Hepatocyte (in vitro differentiated cells): Measurements from ENCODE around the gene RIMBP2. TPM values are rescaled to one million over a fixed set of nuclear protein-coding genes. Genes with fewer than 3 reads are reported as not detected.

ENCODE experiments used
- DNase-seq: peaks from one replicate; pipeline ENCODE4 v3.0.0-alpha.2; 2016; ENCODE audit warnings: low spot score
- H2AFZ ChIP-seq: fragments of 200-600 bp; sonication (generic); 2 replicates; pipeline ENCODE4 v1.6.0; 2016; ENCODE audit warnings: antibody characterized with exemption, mild to moderate bottlenecking
- H3K27ac ChIP-seq: fragments of 200-600 bp; sonication (generic); 2 replicates; pipeline ENCODE4 v1.5.1; 2016; ENCODE audit warnings: mild to moderate bottlenecking
- H3K27me3 ChIP-seq: fragments of 200-600 bp; sonication (generic); 2 replicates; pipeline ENCODE4 v1.6.1; 2016
- H3K36me3 ChIP-seq: fragments of 200-600 bp; sonication (generic); replicated peaks from 2 replicates; pipeline ENCODE4 v1.5.1; 2016; ENCODE audit warnings: low read depth; ENCODE audit not compliant: insufficient read depth
- H3K4me1 ChIP-seq: fragments of 200-600 bp; sonication (generic); 2 replicates; pipeline ENCODE4 v1.5.1; 2016; ENCODE audit warnings: mild to moderate bottlenecking, moderate library complexity; ENCODE audit not compliant: insufficient read depth
- H3K4me2 ChIP-seq: fragments of 200-600 bp; sonication (generic); 2 replicates; pipeline ENCODE4 v1.6.0; 2016
- H3K4me3 ChIP-seq: fragments of 200-600 bp; sonication (generic); 2 replicates; pipeline ENCODE4 v1.5.1; 2016; ENCODE audit warnings: mild to moderate bottlenecking
- H3K79me2 ChIP-seq: fragments of 200-600 bp; sonication (generic); 2 replicates; pipeline ENCODE4 v1.6.0; 2017; ENCODE audit warnings: mild to moderate bottlenecking
- H3K9me2 ChIP-seq: fragments of 200-600 bp; sonication (generic); replicated peaks from 2 replicates; pipeline ENCODE4 v1.6.0; 2017; ENCODE audit warnings: mild to moderate bottlenecking; ENCODE audit not compliant: insufficient read depth
- H3K9me3 ChIP-seq: fragments of 200-600 bp; sonication (generic); 2 replicates; pipeline ENCODE4 v1.5.1; 2016; ENCODE audit warnings: low read depth, mild to moderate bottlenecking
- H4K20me1 ChIP-seq: fragments of 200-600 bp; sonication (generic); 2 replicates; pipeline ENCODE4 v1.6.0; 2016; ENCODE audit warnings: mild to moderate bottlenecking; ENCODE audit not compliant: insufficient read depth, poor library complexity, severe bottlenecking
- CTCF ChIP-seq: fragments of 200-600 bp; sonication (generic); IDR thresholded peaks from 2 replicates; pipeline ENCODE4 v1.5.1; 2016; ENCODE audit warnings: antibody characterized with exemption, mild to moderate bottlenecking; ENCODE audit not compliant: poor library complexity
- EZH2 ChIP-seq: fragments of 200-600 bp; sonication (generic); IDR thresholded peaks from 2 replicates; pipeline ENCODE4 v1.6.1; 2016; ENCODE audit warnings: antibody characterized with exemption, mild to moderate bottlenecking, borderline replicate concordance
- EZH2phosphoT487 ChIP-seq: fragments of 200-600 bp; sonication (generic); IDR thresholded peaks from one replicate; pipeline ENCODE4 v1.6.1; 2018; ENCODE audit warnings: antibody characterized with exemption, mild to moderate bottlenecking, low read depth, moderate library complexity; ENCODE audit not compliant: unreplicated experiment, severe bottlenecking
- WGBS: methylation state at CpG from one replicate; pipeline ENCODE4 v1.1.6; 2016; ENCODE audit warnings: low lambda C conversion rate; ENCODE audit errors: missing lambda C conversion rate; 5-methylcytosine and 5-hydroxymethylcytosine counted together
- polyA plus RNA-seq: library from polyadenylated mRNA; unstranded; fragments of >200 nt; fragmentation: Nextera tagmentation; extraction: Ambion mirVana; gene quantifications from 2 replicates; pipeline ENCODE4 v1.2.1, GENCODE V29; 2016
- total RNA-seq: library from RNA; depleted of rRNA; stranded (reverse); fragments of >200 nt; gene quantifications from 2 replicates; pipeline ENCODE4 v1.2.3, GENCODE V29; 2014

Gene RIMBP2
- total and polyA plus RNA-seq, 2 experiments from 2014 or later: 2.5 to 4.4 TPM

- Histone ChIP-seq H3K4me2 (no peak overlapping the region), H3K9me2 (no peaks in the 10 kb centered on the region), H3K4me1 (peaks cover 13% of the 10 kb centered on the region), H3K4me3 (no peak overlapping the region), H3K79me2 (no peaks in the 10 kb centered on the region), H2AFZ (no peak overlapping the region), H3K36me3 (no peaks in the 10 kb centered on the region), H3K9me3 (no peaks in the 10 kb centered on the region), H3K27ac (no peak overlapping the region), H3K27me3 (peaks cover 24% of the 10 kb centered on the region), H4K20me1 (no peaks in the 10 kb centered on the region)
- WGBS: 89% methylated on average over 13 of the region's 13 CpGs
- DNase-seq: no peak
- no peak for TF ChIP-seq EZH2phosphoT487
- TF ChIP-seq CTCF: no peak
- no peak for TF ChIP-seq EZH2
Observed at GRCh38 chr12:130709971-130710732, 5.9 kb downstream of the RIMBP2 start.

DNA sequence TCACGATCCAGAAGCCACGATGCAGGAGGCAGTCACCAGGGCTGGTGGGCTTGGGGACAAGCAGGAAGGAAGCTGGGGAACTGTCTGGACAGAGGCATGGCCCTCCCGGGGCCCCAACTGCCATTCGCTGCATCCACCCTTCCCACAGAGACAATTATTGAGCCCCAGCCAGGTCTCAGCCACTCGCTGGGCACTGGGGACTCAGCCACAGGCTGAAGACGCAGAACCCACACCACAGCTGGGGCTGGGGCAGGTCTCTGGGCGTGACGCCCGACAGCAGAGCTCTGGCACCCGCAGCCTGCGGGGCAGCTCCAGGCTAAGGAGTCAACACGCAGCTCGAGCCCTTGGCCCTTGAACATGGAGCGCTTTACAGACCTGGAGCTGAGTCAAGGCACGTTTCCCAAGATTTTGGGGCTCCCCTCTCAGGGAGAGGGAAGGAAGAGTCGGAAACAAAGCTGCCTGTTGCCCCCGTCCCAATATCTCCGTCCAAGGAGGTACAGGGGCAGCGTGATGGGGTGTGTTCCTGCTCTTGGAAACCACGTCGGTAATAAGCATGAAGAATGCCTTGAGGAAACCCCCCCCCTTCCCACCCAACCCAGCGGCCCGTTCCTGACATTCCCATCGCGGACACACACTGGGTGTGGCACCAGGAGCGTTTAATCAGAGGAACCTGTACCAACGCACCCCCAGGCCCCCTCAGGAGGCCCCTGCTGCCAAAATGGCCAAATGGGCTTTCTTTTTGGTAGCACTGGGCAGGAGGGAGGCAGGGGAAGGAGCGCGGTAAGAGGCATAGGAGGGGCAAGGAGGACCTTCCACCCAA is 6.7 kb downstream of the RIMBP2 start:
- TF ChIP-seq CTCF (no peak), EZH2phosphoT487 (no peak), EZH2 (no peak)

DNA sequence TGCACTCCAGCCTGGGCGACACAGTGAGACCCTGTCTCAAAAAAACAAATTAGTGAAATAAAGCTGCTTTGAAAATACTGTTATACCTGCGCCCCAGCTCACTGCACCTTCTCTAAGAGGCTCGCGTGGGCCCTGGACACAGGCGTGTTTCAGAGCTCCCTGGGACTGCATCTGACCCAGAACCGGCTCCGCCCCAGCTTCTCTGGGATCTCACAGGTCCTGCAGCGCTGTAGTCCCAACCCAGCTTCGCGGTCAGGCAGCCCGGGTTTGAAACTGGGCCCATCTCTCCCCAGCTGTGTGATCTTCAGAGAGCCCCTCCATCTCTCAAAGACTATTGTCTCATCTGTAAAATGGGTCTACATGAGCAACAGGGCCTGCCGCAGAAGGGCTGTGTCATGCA is 7.5 kb downstream of the RIMBP2 start:
- H3K4me1 ChIP-seq: no peaks in the 10 kb centered on the region

More for the DNA sequence above, 6.7 kb downstream of the RIMBP2 start:
- Histone ChIP-seq H3K27me3 (peaks cover 17% of the 10 kb centered on the region), H3K4me3 (no peak overlapping the region), H3K9me3 (no peaks in the 10 kb centered on the region), H3K36me3 (no peaks in the 10 kb centered on the region), H3K79me2 (no peaks in the 10 kb centered on the region), H4K20me1 (no peaks in the 10 kb centered on the region), H3K9me2 (no peaks in the 10 kb centered on the region), H3K4me2 (no peak overlapping the region), H3K27ac (no peak overlapping the region), H3K4me1 (peaks cover 5% of the 10 kb centered on the region), H2AFZ (no peak overlapping the region)
- no peak for DNase-seq
- WGBS: 86% methylated on average over 29 of the region's 29 CpGs

More for the DNA sequence above, 7.5 kb downstream of the RIMBP2 start:
- no peaks in the 10 kb centered on the region for H3K79me2 ChIP-seq
- H2AFZ ChIP-seq: no peak overlapping the region
- no peaks in the 10 kb centered on the region for H3K9me3 ChIP-seq
- no peak overlapping the region for H3K27ac ChIP-seq
- WGBS: 96% methylated on average over 12 of the region's 12 CpGs
- no peak overlapping the region for H3K4me3 ChIP-seq
- peaks cover 10% of the 10 kb centered on the region for H3K27me3 ChIP-seq
- no peaks in the 10 kb centered on the region for H4K20me1 ChIP-seq
- no peaks in the 10 kb centered on the region for H3K9me2 ChIP-seq
- no peak for DNase-seq
- no peak for TF ChIP-seq CTCF
- TF ChIP-seq EZH2phosphoT487: no peak
- TF ChIP-seq EZH2: no peak
- no peak overlapping the region for H3K4me2 ChIP-seq
- H3K36me3 ChIP-seq: no peaks in the 10 kb centered on the region
